IPS DF 19.7 (cell line): ENCODE measurements around the gene GTF2H2C_2.
"Not testable (repeated sequence)": the region's sequence is repeated elsewhere in the genome, so short reads cannot be mapped to it uniquely, and the experiment has no call there.

ENCODE experiments used
- DNase-seq: peaks from one replicate; pipeline ENCODE4 v3.0.0-alpha.2; 2013; ENCODE audit warnings: low read depth, low spot score

The GTF2H2C_2 gene

GRCh38 chr5:70415117-70415516 is at the start of gene GTF2H2C_2:
TSS of gene GTF2H2C_2 (plus strand) at chr5:70415368.
- not testable (repeated sequence) for DNase-seq

- DNase-seq: not testable (repeated sequence)
Measured at GRCh38 chr5:70400984-70401686, 14.0 kb upstream of the GTF2H2C_2 start.

DNA sequence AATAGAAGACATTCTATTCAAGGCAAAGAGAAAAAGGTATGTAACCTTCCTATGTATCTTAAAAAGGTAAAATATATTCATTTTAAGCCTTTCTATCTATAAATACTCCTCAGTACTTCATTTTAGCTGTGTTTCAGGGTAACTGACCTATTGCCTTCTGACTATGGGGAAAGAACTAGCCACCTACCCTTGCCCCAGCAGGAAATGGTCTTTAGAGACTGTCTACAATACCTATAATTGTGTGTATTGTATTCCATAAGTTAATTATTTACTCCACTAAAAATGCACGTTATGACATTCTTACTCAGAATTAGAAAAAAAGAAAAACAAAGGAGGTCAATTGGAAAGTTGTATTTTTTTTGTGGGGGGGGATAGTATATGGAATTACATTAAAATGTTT is 6.2 kb downstream of the GTF2H2C_2 start:
- DNase-seq: not testable (repeated sequence)

DNA sequence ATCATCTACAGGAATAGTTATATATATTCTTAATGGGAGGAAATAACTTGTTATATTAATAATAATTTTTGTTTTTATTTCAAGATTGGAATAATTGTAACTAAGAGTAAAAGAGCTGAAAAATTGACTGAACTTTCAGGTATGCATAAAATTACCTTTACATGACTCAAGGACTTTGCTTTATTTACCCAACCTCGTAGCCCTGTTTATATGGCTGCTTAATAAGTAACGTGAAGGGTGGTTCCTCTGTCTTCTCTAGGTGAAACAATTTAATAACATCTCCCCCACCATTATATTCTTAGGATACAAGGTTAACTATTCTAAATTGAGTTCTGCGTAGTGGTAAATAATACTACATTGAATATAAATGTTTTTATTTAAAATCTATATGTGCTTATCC is 8.0 kb downstream of the GTF2H2C_2 start:
- DNase-seq: not testable (repeated sequence)

DNA sequence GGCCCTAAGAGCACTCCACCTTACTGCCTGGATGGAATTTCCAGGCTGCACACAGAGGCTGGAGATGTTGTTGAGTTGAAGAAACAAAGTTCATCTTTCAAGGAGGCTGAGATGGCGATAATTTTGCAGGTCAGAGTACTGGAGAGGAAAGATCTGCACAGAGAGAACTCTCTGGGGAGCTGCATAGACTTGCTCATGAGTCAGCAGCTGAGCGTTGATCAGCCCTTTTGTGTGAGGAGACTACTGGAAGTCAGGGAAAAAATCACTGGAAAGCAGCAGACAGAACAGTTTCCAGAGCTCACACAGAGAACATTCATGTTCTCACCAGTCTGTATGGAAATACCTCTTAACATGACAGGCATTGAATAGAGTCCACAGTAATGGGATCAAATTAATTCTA is 23.4 kb downstream of the GTF2H2C_2 start:
- DNase-seq: not testable (repeated sequence)

GRCh38 chr5:70449565-70449964 is 34.4 kb downstream of the GTF2H2C_2 start:
- not testable (repeated sequence) for DNase-seq

DNA sequence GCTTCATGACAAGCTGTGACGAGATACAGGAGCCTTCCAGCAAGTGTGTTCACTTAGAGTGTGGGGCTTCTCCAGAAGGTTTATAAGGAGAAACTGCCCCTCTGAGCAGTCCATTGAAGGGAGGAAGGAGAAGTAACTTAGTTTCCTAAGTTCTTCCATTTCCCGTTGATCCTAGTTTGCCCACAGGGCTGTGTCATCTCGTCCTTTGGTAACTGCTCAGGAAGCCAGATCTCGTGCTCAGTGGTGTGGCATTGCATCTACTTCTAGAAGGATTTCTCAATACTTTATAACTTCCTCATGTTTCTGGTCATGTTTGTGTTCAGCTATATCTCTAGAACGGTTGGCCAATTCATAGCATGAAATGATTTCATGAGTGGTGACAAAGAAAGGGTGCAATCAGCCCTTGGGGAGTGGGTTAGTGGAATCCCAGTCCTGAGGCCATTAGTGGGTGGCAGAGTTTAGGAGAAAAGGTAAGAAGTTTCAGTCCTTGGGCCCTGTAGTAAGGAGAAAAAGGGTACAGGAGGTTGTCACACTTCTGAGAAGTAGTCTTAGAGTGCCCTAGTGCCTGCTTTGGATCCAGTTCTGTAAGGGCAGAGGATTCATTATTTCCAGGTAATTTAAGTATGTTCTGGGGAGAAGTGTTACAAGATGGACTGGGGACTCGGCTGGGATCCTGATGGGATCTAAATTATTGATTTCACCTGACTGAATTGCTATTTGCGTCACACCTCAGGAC is 36.2 kb downstream of the GTF2H2C_2 start:
- DNase-seq: not testable (repeated sequence)

DNA sequence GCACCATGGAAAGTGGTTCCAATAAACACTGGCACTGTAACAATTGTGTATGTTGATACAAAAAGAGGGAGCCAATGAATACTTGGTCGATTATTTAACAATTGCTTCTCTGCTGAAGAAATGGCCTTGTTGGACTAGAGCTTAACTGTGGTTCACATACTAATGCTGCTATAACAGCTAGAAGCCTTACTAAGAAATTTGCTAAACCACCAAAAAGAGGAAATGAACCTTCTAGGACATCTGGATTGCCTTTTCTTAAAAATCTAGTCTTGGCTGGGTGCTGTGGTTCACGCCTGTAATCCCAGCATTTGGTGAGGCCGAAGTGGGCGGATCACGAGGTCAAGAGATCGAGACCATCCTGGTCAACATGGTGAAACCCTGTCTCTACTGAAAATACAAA is 41.9 kb downstream of the GTF2H2C_2 start:
- not testable (repeated sequence) for DNase-seq

DNA sequence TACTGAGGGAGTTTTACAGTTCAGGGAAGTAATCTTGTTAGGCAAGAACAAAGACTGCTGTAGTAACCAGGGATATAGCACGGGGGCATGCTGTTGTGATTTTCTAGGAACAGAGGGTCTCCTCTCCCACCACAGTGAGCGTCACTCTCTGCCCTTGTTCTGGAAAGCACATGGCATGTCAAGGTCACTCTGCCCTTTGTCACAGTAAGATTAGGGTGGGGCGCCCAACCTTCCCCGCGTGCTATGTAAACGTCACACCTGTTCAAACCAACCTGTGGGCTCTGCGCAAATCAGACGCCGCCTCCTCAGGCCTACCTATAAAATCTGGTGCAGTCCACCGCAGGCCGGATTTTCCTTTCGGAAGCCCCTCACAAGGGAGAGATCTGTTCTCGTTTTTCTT is 44.0 kb downstream of the GTF2H2C_2 start:
- DNase-seq: not testable (repeated sequence)

DNA sequence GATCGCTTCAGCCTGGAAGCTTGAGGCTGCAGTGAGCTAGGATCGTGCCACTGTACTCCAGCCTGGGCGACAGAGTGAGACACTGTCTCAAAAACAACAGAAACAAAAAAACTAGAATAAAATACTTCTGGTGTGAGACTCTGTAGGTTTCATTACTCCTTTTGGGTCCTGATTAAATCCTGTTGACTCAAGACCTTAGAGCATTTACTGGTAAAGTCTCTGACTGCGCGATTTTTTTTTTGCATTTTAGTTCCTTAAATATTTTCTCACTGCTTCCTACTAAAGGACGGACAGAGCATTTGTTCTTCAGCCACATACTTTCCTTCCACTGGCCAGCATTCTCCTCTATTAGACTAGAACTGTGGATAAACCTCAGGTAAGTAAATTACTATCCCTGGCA is 46.8 kb downstream of the GTF2H2C_2 start:
- not testable (repeated sequence) for DNase-seq

DNA sequence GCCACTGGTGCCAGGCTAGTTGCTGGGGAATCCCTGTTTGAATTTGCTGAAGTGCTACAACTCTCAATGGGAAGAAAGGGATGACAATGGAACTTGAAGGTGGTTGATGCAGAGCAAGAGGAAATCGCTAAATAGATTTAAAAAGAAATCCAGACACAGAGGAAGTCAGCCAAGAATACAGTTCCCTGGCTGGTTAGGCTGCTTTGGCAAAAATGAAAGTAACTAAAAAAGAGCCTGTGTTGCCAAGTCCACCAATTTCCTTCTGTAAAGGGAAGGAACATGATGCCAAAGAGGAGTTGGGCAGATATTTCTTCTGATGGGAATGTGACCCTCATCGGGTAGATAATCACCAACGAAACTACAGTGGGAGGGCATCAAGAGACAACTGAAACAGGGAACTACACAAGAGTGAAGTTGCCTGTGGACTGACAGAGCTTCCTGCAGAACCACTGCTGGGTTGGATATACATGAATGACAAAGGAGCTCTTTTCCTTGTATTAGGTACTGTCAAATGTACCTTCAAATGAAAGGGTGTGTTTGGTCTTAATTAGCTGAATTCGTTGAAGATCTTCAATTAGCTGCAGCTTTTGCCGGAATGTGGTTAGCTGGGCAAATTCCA is 49.0 kb downstream of the GTF2H2C_2 start:
- DNase-seq: not testable (repeated sequence)

DNA sequence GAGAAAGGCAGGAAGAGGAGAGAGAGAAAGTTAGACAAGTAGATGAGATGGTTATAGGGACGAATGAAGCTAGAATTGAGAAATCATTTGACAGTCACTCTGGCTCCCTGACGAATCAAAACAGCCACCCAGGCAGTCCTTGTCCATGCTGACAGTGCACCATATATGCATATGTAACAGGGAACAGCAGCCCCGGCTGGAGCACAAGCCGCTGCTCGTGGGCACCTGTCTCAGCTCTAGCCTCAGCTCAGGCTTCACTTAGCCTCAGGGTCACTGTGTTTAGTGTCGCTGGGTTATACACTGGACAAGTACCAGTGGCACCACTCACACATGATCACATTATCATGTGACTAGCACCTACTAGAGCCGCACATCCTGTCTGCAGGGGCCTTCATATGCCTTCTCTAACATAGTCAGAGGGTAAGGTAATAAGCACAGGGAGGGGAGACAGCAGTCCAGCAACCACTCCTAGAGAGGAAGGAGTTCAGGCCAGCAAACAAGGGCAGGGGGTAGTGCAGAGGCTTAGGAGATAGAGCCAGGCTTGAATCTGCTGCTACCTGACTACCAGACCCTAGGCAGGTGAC is 54.9 kb downstream of the GTF2H2C_2 start:
- DNase-seq: not testable (repeated sequence)
